SK-N-SH treated with all-trans-retinoic acid at 6 μM for 48 hours (cell line): ENCODE data around the gene LYPD4.

Experiments
- ATAC-seq: fragments of 200-7000 bp; cut with Tn5 transposase; 3 replicates; pipeline ENCODE4 v1.9.1; 2020; ENCODE audit warnings: mild to moderate bottlenecking, moderate library complexity
- ARNTL ChIP-seq: fragments of 450-650 bp; formaldehyde crosslinking; IDR thresholded peaks from 2 replicates; pipeline ENCODE4 v1.5.0; 2020; ENCODE audit warnings: low read depth, mild to moderate bottlenecking, moderate library complexity, borderline replicate concordance
- BACH2 ChIP-seq: fragments of 250-450 bp; sonication (Bioruptor Pico); IDR thresholded peaks from 2 replicates; pipeline ENCODE4 v1.9.0; 2021; ENCODE audit warnings: mild to moderate bottlenecking, borderline replicate concordance
- CSDC2 ChIP-seq: fragments of 250-450 bp; sonication (Bioruptor Pico); IDR thresholded peaks from 2 replicates; pipeline ENCODE4 v1.5.0; 2020; ENCODE audit warnings: mild to moderate bottlenecking, moderate library complexity
- ESRRG ChIP-seq: fragments of 250-450 bp; sonication (Bioruptor Pico); IDR thresholded peaks from 2 replicates; pipeline ENCODE4 v1.6.1; 2021; ENCODE audit warnings: mild to moderate bottlenecking
- GLIS3 ChIP-seq: fragments of 250-450 bp; sonication (Bioruptor Pico); IDR thresholded peaks from 2 replicates; pipeline ENCODE4 v1.5.0; 2020; ENCODE audit warnings: mild to moderate bottlenecking, moderate library complexity
- ISL1 ChIP-seq: fragments of 250-450 bp; sonication (Bioruptor Pico); IDR thresholded peaks from 2 replicates; pipeline ENCODE4 v2.1.2; 2022; ENCODE audit warnings: mild to moderate bottlenecking, moderate library complexity
- OSR1 ChIP-seq: fragments of 250-450 bp; sonication (Bioruptor Pico); IDR thresholded peaks from 2 replicates; pipeline ENCODE4 v1.8.0; 2022; ENCODE audit warnings: moderate library complexity, mild to moderate bottlenecking, inconsistent platforms
- POU6F1 ChIP-seq: fragments of 250-450 bp; sonication (Bioruptor Pico); IDR thresholded peaks from 2 replicates; pipeline ENCODE4 v1.8.0; 2021; ENCODE audit warnings: low read depth, mild to moderate bottlenecking, moderate library complexity, borderline replicate concordance
- PPARA ChIP-seq: fragments of 250-450 bp; sonication (Bioruptor Pico); IDR thresholded peaks from 2 replicates; pipeline ENCODE4 v1.5.0; 2020; ENCODE audit warnings: mild to moderate bottlenecking, borderline replicate concordance
- RARB ChIP-seq: fragments of 250-450 bp; sonication (Bioruptor Pico); IDR thresholded peaks from 2 replicates; pipeline ENCODE4 v1.8.0; 2021; ENCODE audit warnings: mild to moderate bottlenecking, moderate library complexity
- SNAI2 ChIP-seq: fragments of 250-450 bp; sonication (Bioruptor Pico); IDR thresholded peaks from 2 replicates; pipeline ENCODE4 v1.5.0; 2020; ENCODE audit warnings: mild to moderate bottlenecking, moderate library complexity
- TCF4 ChIP-seq: fragments of 250-450 bp; sonication (Bioruptor Pico); IDR thresholded peaks from 2 replicates; pipeline ENCODE4 v1.8.0; 2021; ENCODE audit warnings: mild to moderate bottlenecking, moderate library complexity, borderline replicate concordance
- ZC3H10 ChIP-seq: fragments of 250-450 bp; sonication (Bioruptor Pico); IDR thresholded peaks from 2 replicates; pipeline ENCODE4 v1.5.1; 2021; ENCODE audit warnings: mild to moderate bottlenecking, moderate library complexity
- ZFP3 ChIP-seq: fragments of 250-450 bp; sonication (Bioruptor Pico); IDR thresholded peaks from 2 replicates; pipeline ENCODE4 v1.5.0; 2020; ENCODE audit warnings: mild to moderate bottlenecking, moderate library complexity
- ZNF565 ChIP-seq: fragments of 450-650 bp; formaldehyde crosslinking; conservative IDR thresholded peaks from 2 replicates; pipeline ENCODE4 v1.5.0; 2020; ENCODE audit warnings: low read depth, mild to moderate bottlenecking, moderate library complexity
- ZNF70 ChIP-seq: fragments of 450-650 bp; formaldehyde crosslinking; IDR thresholded peaks from 2 replicates; pipeline ENCODE4 v1.5.0; 2020; ENCODE audit warnings: mild to moderate bottlenecking, moderate library complexity
- ZNF8 ChIP-seq: fragments of 450-650 bp; formaldehyde crosslinking; IDR thresholded peaks from 2 replicates; pipeline ENCODE4 v1.5.0; 2020; ENCODE audit warnings: mild to moderate bottlenecking, moderate library complexity
- TF ChIP-seq, protein P1 (sequence below): fragments of 250-450 bp; sonication (Bioruptor Pico); IDR thresholded peaks from 2 replicates; pipeline ENCODE4 v1.5.1; 2021; ENCODE audit warnings: mild to moderate bottlenecking, moderate library complexity
- TF ChIP-seq, protein P2 (sequence below): fragments of 250-450 bp; sonication (Bioruptor Pico); IDR thresholded peaks from 2 replicates; pipeline ENCODE4 v1.5.1; 2020; ENCODE audit warnings: low read depth, mild to moderate bottlenecking, moderate library complexity
- TF ChIP-seq, protein P3 (sequence below): fragments of 250-450 bp; sonication (Bioruptor Pico); IDR thresholded peaks from 2 replicates; pipeline ENCODE4 v1.8.0; 2020; ENCODE audit warnings: mild to moderate bottlenecking, moderate library complexity, borderline replicate concordance
- TF ChIP-seq, protein P4 (sequence below): fragments of 250-450 bp; sonication (Bioruptor Pico); IDR thresholded peaks from 2 replicates; pipeline ENCODE4 v1.5.0; 2020; ENCODE audit warnings: mild to moderate bottlenecking, moderate library complexity

The LYPD4 gene

GRCh38 chr19:41890936-41891335 is 46.5 kb upstream of the LYPD4 start:
- ATAC-seq, result no peak
- TF ChIP-seq PPARA (CRISPR knock-in tag) (no peak), TCF4 (no peak), ZNF70 (CRISPR knock-in tag) (no peak), ESRRG (CRISPR knock-in tag) (no peak), ZC3H10 (no peak), ISL1 (CRISPR knock-in tag) (no peak), SNAI2 (no peak), CSDC2 (CRISPR knock-in tag) (no peak), ZNF565 (CRISPR knock-in tag) (no peak), ZFP3 (CRISPR knock-in tag) (no peak), ZNF8 (CRISPR knock-in tag) (no peak), OSR1 (CRISPR knock-in tag) (no peak), BACH2 (CRISPR knock-in tag) (no peak), GLIS3 (no peak), RARB (no peak), ARNTL (CRISPR knock-in tag) (no peak), POU6F1 (no peak)
- TF ChIP-seq, protein P1, sequence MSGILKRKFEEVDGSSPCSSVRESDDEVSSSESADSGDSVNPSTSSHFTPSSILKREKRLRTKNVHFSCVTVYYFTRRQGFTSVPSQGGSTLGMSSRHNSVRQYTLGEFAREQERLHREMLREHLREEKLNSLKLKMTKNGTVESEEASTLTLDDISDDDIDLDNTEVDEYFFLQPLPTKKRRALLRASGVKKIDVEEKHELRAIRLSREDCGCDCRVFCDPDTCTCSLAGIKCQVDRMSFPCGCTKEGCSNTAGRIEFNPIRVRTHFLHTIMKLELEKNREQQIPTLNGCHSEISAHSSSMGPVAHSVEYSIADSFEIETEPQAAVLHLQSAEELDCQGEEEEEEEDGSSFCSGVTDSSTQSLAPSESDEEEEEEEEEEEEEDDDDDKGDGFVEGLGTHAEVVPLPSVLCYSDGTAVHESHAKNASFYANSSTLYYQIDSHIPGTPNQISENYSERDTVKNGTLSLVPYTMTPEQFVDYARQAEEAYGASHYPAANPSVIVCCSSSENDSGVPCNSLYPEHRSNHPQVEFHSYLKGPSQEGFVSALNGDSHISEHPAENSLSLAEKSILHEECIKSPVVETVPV (CRISPR knock-in tag), result no peak
- TF ChIP-seq, protein P2, sequence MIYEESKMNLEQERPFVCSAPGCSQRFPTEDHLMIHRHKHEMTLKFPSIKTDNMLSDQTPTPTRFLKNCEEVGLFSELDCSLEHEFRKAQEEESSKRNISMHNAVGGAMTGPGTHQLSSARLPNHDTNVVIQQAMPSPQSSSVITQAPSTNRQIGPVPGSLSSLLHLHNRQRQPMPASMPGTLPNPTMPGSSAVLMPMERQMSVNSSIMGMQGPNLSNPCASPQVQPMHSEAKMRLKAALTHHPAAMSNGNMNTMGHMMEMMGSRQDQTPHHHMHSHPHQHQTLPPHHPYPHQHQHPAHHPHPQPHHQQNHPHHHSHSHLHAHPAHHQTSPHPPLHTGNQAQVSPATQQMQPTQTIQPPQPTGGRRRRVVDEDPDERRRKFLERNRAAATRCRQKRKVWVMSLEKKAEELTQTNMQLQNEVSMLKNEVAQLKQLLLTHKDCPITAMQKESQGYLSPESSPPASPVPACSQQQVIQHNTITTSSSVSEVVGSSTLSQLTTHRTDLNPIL (CRISPR knock-in tag), result no peak
- TF ChIP-seq, protein P3, sequence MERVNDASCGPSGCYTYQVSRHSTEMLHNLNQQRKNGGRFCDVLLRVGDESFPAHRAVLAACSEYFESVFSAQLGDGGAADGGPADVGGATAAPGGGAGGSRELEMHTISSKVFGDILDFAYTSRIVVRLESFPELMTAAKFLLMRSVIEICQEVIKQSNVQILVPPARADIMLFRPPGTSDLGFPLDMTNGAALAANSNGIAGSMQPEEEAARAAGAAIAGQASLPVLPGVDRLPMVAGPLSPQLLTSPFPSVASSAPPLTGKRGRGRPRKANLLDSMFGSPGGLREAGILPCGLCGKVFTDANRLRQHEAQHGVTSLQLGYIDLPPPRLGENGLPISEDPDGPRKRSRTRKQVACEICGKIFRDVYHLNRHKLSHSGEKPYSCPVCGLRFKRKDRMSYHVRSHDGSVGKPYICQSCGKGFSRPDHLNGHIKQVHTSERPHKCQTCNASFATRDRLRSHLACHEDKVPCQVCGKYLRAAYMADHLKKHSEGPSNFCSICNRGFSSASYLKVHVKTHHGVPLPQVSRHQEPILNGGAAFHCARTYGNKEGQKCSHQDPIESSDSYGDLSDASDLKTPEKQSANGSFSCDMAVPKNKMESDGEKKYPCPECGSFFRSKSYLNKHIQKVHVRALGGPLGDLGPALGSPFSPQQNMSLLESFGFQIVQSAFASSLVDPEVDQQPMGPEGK, result no peak

DNA sequence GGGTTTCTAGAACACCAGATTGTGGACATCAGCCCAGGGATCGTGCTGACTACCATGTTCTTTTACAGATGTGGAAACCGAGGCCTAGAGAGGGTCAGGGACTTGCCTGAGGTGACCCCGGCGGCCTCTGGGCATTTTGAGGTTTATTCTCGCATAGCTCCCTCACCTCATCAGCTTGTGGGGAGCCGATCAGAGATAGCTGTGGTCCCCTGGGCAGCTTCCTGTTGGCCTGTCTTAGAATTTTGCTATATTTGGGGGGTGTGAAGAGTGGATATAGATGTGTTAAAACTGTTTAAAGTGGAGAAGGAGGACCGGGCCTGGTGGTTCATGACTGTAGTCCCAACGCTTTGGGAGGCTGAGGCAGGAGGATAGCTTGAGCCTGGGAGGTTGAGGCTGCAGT is 45.4 kb upstream of the LYPD4 start:
- no peak for ATAC-seq
- no peak for TF ChIP-seq OSR1 (CRISPR knock-in tag)
- TF ChIP-seq, protein P4, sequence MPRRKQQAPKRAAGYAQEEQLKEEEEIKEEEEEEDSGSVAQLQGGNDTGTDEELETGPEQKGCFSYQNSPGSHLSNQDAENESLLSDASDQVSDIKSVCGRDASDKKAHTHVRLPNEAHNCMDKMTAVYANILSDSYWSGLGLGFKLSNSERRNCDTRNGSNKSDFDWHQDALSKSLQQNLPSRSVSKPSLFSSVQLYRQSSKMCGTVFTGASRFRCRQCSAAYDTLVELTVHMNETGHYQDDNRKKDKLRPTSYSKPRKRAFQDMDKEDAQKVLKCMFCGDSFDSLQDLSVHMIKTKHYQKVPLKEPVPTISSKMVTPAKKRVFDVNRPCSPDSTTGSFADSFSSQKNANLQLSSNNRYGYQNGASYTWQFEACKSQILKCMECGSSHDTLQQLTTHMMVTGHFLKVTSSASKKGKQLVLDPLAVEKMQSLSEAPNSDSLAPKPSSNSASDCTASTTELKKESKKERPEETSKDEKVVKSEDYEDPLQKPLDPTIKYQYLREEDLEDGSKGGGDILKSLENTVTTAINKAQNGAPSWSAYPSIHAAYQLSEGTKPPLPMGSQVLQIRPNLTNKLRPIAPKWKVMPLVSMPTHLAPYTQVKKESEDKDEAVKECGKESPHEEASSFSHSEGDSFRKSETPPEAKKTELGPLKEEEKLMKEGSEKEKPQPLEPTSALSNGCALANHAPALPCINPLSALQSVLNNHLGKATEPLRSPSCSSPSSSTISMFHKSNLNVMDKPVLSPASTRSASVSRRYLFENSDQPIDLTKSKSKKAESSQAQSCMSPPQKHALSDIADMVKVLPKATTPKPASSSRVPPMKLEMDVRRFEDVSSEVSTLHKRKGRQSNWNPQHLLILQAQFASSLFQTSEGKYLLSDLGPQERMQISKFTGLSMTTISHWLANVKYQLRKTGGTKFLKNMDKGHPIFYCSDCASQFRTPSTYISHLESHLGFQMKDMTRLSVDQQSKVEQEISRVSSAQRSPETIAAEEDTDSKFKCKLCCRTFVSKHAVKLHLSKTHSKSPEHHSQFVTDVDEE (CRISPR knock-in tag), result no peak
- no peak for TF ChIP-seq GLIS3
- no peak for TF ChIP-seq CSDC2 (CRISPR knock-in tag)
- no peak for TF ChIP-seq POU6F1
- TF ChIP-seq, protein P1 (CRISPR knock-in tag), result no peak
- TF ChIP-seq, all 23 proteins: peak for 0
